NCI-H345 (cell line): ENCODE measurements around the gene WDR55.
"Not testable (repeated sequence)": the region's sequence is repeated elsewhere in the genome, so short reads cannot be mapped to it uniquely, and the experiment has no call there.

Experiments used
- DNase-seq: peaks from one replicate; lab custom pipeline; 2025; lab: John Stamatoyannopoulos, UW

The WDR55 gene

DNA sequence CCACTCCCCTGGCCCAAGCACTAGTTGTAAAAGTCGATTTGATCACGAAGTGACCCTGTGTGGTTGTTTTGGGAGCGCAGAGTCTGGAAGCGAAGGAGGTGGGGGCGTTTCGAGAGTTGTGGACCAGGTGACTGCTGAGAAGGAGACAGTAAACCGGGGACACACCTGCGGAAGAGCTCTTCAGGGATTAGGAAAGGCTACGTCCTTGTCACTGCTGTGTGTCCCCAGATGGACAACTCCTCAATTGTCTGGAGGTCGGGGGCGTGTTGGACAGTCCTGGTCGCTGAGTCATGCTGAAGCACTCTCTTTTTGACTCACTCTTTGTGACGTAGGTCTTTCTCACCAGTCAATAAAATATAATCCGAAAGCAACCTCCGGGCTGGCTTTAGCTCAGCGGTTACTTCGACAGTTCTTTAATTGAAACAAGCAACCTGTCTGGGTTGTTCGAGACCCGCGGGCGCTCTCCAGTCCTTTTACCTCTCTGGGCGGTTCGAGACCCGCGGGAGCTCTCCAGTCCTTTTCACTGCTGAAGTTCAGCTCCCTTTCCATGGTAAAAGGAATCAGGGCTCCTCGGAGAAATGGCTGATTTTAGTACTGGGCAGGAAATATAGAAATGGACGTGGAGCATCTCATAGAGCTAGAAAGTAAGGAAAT lies 46.3 kb downstream of the WDR55 start:
- DNase-seq, result peak; percentile 77

DNA sequence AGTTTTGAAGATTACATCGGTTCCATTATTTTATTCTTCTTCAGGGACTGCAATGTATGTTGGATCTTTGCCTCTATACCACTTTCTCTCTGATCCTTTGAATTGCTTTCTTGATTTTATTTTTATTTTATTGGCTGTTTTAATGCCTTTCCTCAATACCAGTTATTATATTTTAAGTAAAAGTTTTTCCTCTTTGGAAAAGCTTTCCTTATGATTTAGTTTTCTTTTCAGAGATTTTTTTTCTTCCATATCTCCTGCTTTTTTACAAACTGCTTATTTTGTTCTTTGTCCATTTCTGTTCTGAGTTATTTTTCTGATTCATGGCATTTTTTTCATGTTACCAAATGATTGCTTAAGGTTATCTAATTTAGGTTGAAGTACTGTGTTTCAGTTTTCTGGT lies 47.1 kb downstream of the WDR55 start:
- DNase-seq, result no peak

DNA sequence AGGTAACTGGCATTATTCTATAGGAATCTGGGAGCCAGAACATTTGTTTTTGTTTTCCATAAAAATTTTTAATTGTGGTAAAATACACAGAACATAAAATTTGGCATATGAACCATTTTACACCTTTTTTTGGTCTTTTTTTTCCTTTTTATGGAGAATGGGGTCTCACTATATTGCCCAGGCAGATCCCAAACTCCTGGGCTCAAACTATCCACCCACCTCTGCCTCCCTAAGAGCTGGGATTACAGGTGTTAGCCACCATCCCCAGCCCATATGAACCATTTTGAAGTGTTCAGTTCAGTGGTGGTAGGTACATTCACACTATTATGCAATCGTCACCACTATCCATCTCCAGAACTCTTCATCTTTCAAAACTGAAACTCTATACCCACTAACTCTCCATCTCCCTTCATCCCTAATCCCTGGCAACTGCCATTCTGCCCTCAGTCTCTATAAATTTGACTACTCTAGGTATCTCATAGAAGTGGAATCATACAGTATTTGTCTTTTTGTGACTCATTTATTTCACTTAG lies 48.9 kb downstream of the WDR55 start:
- DNase-seq, result no peak

GRCh38 chr5:140716238-140716637 lies 51.5 kb downstream of the WDR55 start:
- not testable (repeated sequence) for DNase-seq

DNA sequence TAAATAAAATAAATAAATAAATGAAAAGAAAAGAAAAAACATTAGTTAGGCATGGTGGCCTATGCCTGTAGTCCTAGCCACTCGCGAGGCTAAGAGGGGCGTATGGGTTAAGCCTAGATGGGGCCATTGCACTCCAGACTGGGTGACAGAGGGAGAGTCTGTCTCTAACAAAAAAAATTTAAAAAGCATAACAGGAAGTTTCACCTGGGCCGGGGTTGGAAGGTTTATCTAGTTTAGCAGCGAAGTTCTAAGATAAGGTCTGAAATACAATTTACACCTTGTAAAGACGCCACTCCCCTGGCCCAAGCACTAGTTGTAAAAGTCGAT lies 53.5 kb downstream of the WDR55 start:
- no peak for DNase-seq

- not testable (repeated sequence) for DNase-seq
Measured at GRCh38 chr5:140720738-140721137, 56.0 kb downstream of the WDR55 start.

DNA sequence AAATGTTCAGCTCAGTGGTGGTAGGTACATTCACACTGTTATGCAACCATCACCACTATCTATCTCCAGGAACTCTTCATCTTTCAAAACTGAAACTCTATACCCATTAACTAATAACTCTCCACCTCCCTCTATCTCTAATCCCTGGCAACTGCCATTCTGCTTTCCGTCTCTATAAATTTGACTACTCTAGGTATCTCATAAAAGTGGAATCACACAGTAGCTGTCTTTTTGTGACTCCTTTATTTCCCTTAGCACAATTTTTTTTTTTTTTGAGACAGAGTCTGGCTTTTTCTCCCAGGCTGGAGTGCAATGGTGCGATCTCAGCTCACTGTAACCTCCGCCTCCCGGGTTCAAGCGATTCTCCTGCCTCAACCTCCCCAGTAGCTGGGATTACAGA lies 56.7 kb downstream of the WDR55 start:
- DNase-seq, result not testable (repeated sequence)
